GM12875 (cell line): ENCODE data around the gene FRZB.

Experiments used
- H3K4me3 ChIP-seq: one replicate; pipeline ENCODE4 v1.5.1; 2011; ENCODE audit warnings: low read depth, low read length, control low read depth
- TF ChIP-seq, protein P1 (sequence below): IDR thresholded peaks from 2 replicates; pipeline ENCODE4 v1.5.1; 2011; ENCODE audit warnings: low read depth, mild to moderate bottlenecking, control low read depth, inconsistent platforms, low read length, moderate library complexity, borderline replicate concordance; ENCODE audit not compliant: insufficient read depth

FRZB gene

GRCh38 chr2:182824767-182825158 lies 41.7 kb downstream of the FRZB start:
- TF ChIP-seq, protein P1, sequence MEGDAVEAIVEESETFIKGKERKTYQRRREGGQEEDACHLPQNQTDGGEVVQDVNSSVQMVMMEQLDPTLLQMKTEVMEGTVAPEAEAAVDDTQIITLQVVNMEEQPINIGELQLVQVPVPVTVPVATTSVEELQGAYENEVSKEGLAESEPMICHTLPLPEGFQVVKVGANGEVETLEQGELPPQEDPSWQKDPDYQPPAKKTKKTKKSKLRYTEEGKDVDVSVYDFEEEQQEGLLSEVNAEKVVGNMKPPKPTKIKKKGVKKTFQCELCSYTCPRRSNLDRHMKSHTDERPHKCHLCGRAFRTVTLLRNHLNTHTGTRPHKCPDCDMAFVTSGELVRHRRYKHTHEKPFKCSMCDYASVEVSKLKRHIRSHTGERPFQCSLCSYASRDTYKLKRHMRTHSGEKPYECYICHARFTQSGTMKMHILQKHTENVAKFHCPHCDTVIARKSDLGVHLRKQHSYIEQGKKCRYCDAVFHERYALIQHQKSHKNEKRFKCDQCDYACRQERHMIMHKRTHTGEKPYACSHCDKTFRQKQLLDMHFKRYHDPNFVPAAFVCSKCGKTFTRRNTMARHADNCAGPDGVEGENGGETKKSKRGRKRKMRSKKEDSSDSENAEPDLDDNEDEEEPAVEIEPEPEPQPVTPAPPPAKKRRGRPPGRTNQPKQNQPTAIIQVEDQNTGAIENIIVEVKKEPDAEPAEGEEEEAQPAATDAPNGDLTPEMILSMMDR: no peak
- no peak overlapping the region for H3K4me3 ChIP-seq

DNA sequence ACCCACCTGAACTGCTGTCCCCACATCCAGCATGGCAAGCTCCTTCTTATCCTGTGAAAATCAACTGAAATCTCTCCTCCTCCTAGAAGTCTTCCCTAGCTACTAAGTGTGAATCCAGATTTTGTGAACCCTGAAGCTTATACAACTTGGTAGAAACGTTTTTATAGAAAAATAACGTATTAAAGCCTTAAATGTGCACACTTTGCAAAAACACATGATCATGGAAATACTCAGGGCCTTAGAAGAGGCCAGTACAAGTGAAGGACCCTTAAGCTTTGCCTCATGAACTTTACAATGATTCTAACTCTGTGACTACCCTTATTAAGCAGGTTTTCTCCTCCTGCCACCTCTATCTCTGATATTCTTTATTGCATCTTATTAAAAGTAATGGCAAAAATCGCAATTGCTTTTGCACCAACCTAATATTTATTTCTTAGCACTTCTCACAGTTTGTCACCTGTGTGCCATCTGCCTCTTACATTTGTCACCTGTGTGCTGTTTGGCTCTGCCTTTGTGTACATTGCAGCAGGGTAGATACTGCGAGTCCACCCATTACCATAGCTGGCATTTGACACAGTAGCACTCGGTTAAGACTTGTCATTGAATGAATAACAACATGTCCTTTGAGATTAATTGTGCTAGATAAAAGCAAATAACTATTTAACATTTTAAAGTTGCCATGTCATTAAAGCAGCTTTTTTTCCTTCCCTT lies 42.2 kb downstream of the FRZB start:
- H3K4me3 ChIP-seq: no peak overlapping the region
- TF ChIP-seq, protein P1: no peak

- H3K4me3 ChIP-seq: no peak overlapping the region
- TF ChIP-seq, protein P1: no peak
These were observed 43.7 kb downstream of the FRZB start for GRCh38 chr2:182822733-182823132.

DNA sequence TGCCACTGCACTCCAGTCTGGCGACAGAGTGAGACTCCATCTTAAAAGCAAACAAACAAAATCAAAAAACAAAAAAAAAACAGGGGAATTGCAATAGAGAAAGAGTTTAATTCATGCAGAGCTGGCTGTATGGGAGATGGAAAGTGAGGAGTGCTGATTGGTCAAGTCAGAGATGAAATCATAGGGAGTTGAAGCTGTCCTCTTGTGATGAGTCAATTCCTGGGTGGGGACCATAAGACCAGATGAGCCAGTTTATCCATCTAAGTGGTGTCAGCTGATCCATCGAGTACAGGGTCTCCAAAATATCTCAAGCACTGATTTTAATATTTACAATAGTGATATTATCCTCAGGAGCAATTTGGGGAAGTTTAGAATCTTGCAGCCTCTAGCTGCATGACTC lies 45.3 kb downstream of the FRZB start:
- TF ChIP-seq, protein P1: no peak
- H3K4me3 ChIP-seq: no peak overlapping the region

- no peak overlapping the region for H3K4me3 ChIP-seq
- TF ChIP-seq, protein P1: no peak
These were observed 47.0 kb downstream of the FRZB start for GRCh38 chr2:182819412-182819811.

DNA sequence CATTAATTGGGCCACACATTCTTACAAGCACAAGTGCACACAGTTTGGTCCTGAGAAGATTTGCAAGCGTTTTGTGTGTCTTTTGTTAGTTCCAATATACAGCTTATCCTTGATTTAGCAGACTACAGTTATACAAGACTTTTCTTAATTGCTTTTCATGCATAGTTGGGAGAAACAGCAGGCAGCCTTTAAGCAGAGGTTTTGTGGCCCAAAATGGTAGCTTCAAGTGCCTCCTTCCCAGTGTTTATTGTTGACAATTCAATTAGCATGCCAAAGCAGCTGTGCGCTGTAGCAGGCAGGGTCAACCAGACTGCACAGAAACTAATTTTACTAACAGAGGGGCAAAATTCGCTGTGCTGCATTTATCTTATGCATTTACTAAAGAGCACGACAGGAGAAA lies 47.5 kb downstream of the FRZB start:
- TF ChIP-seq, protein P1: no peak
- H3K4me3 ChIP-seq: no peak overlapping the region

DNA sequence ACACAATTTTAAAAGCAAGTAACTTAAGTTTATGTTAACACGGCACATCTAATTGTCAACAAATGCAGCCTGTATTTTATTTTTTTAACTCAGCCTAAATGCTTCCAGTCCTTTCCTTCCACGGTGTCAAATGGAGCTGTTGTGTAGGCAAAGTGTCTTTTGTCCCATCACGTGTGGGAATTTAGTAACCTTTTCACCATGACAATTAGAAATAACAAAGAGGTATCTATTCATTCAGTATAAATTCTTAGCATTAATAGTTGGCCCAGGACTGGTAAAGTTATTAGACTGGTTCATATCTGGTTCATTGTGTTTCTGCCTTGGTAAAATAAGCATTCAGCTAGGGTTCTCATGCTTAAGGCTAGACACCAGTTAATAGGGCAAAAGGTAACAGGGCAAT lies 47.9 kb downstream of the FRZB start:
- H3K4me3 ChIP-seq: no peak overlapping the region
- TF ChIP-seq, protein P1: no peak
